ENCODE data around the gene PTPRS. TPM values are rescaled to one million over a fixed set of nuclear protein-coding genes. Genes with fewer than 3 reads are reported as not detected.
"Not testable (repeated sequence)": the region's sequence is repeated elsewhere in the genome, so short reads cannot be mapped to it uniquely, and the experiment has no call there.

Gene PTPRS
- 166 TPM for total RNA-seq

DNA sequence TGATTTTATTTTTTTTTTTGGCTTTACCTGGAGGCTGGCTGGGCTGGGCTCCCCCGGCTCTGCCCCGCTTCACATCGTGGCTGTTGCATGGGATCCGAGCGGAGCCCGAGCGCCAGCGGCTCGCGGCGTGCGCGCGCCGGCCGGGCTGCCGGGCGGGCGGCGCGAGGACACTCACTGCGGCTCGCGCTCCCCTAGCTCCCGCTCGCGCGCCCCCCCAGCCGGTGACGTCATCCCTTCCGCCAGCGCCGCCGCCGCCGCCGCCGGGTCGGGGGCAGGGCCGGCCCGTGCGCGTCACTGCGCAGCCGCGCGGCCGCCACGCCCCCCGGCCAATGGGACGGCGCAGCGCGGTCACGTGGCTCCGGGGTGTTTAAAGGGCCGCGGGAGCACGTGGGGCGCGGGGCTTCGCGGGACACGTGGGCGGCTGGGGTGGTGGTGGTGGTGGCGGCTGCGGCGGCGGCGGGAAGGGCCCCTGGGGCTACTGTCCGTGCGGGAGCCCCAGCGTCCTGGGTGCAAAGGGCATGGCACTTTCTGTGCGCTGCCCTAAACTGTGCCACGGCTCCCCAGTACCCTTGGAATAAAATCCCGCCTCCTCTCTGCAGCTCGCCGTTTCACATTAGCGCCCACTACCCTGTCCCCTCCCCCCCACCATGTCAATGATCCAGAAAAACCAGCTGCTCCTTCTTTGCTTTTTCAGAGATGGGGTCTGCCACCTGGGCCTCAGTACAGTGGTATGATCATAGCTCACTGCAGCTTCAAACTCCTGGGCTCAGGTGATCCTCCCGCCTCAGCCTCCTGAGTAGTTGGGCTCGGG lies at the start of gene PTPRS:
Gene PTPRS (minus strand): TSS at position 176 of the 811 bp plus-strand sequence. CDS start 54,672 bp downstream, outside the sequence.
- DNase-seq = peak; percentile 92

DNA sequence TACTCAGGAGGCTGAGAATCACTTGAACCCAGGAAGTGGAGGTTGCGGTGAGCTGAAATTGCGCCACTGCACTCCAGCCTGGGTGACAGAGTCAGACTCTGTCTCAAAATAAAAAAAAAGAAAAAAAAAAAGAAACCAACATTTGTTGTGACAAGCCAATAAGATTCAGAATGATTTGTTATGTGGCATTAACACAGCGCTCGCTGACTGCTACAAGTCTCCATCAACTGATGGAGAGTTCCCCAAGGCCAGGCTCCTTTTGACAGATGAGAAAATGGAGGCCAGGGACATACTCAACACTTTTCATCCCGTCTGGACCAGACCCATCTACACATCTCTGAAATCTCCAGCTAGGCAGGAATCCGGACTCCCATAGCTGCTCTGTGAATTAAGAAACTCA lies 48.7 kb upstream of the PTPRS start:
- DNase-seq = no peak

DNA sequence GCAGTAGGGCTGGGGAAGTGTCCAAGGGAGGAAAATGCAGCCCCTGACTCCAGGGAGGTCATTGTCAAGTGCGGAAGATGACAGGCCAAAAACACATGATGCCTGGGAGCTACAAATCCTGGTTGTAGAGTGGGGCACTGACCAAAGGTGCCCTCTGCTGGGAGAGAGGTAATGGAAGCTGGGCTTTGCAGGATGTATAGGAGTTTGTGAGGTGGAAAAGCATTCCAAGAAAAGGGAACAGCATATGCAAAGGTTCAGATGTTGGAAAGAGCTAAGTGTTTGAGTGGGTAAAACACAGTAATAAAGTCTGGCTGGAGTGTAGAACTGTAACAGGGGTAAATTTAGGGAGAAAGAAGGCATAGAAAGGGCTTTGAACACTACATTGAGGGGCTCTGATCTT lies 46.9 kb upstream of the PTPRS start:
- no peak for DNase-seq

DNA sequence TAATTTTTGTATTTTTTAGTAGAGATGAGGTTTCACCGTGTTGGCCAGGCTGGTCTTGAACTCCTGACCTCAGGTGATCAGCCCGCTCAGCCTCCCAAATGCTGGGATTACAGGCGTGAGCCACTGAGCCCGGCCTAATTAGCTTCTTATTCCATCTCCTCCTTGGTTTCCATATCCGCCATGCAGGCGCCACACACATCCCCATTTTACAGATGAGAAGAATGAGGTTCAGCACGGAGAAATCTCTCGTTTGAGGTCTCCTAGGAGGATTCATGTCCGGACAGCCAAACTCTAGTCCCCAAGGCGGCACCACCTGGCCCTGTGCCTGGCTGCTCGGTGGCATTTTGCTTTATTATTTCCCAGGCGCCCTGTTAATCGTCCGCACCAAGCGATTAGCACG lies 46.2 kb upstream of the PTPRS start:
- no peak for DNase-seq

DNA sequence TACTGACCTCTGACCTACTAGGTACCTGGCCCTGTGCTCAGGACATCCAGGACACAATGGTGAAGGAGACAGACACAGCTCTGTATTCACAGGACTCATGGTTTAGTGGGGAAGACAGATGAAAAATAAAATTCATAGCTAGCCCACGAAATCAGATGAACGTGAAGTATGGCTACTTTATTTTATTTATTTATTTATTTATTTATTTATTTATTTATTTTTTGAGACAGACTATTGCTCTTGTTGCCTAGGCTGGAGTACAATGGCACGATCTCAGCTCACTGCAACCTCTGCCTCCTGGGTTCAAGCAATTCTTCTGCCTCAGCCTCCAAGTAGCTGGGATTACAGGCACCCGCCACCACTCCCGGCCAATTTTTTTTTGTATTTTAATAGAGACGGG lies 40.6 kb upstream of the PTPRS start:
- DNase-seq = not testable (repeated sequence)

DNA sequence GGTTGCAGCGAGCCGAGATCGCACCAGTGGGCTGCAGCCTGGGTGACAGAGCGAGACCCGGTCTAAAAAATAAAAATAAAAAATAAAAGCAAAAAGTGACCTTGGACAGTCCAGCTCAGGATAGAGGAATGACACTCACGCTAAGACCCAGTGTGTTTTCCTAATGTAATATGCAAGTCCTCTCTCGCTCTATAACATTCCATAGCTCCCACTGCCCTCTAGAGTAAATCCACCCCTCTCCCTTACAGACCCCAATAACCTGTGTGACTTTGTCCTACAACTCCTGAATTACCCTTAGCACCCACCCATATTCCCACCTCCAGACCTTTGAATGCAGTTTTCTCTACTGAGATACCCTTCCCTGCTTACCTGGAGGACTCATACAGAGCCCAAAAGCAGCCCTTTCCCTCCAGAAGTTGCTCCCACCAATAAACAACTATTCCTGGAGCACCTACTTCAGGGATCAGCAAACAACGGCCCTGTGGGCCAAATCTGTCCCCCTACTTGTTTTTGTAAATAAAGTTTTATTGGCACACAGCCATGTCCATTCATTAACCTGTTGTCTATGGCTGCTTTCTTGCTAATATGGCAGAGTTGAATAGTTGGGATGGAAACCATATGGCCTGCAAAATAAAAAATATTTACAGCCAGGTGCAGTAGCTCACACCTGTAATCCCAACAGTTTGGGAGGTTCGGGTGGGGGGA lies 39.8 kb upstream of the PTPRS start:
- DNase-seq = no peak

DNA sequence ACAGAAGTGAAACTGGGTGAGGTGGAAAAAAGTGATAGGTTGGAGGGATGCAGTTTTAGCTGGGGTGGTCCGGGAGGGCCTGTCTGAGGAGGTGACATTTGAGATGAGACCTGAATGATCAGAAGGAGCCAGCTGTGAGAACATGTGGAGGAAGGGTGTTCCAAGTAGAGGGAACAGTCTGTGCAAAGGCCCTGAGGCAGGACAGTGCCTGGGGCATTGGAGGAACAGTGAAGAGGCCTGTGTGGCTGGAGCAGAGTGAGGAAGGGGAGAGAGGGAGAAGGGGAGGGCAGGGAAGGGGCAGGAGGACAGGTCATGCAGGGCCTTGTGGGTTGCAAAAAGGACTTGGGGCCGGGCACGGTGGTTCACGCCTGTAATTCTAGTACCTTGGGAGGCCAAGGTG lies 36.3 kb upstream of the PTPRS start:
- no peak for DNase-seq

DNA sequence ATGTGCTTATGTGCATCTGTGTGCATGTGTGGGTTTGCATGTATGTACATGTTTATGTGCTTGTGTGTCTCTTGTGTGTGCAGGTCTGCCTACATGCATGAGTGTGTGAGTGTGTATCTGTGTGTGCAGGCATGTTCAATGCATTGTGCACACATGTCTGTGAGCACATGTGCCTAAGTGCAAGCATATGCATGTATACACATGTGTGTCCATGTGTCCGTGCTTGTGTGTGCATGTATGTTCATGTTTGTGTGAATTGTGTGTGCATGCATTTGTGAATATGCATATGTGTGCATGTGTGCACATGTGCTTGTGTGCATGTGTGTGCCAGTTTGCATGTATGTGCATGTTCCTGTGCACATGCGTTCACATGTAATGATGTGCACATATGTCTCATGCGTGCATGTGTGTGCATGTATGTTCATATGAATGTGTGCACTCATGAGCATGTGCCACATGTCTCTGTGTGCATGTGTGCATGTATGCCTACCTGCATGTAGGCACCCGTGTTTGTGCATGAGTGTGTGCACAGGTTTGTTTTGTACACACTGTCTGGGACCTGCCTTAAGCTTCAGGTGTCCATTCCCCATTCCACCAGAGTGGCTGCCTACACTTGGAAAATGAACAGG lies 32.1 kb upstream of the PTPRS start:
- DNase-seq = no peak

DNA sequence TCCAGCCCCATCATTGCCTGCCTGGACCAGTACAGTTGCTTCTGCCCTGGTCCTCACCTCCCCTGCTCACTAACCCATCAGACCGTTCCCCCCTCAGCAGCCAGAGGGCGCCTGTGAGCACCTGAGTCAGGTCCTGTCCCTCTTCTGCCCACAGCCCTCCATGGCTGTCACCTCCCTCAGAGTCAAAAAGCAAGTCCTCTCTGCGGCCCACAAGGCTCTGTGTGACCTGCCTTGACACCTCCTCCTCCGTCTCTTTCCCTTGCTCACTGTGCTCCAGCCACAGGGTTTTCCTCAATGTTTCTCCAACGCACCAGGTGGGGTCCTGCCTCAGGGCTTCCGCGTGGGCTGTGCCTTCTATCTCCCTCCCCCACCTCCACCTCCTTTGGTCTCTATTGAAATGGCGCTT lies 29.4 kb upstream of the PTPRS start:
- peak; percentile 54 for DNase-seq

DNA sequence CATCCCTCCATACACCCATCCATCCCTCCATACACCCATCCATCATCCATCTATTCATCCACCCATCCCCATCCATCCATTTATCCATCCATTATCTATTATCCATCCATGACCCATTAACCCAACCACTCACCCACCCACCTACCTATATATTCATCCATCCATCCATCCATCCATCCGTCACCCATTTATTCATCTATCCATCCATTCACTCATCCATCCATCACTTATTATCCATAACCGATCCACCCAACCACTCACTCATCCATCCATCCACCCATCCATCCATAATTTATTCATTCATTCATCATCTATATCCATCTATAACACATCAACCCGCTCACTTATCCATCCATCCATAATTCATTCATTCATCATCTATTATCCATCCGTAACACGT lies 28.7 kb upstream of the PTPRS start:
- no peak for DNase-seq

DNA sequence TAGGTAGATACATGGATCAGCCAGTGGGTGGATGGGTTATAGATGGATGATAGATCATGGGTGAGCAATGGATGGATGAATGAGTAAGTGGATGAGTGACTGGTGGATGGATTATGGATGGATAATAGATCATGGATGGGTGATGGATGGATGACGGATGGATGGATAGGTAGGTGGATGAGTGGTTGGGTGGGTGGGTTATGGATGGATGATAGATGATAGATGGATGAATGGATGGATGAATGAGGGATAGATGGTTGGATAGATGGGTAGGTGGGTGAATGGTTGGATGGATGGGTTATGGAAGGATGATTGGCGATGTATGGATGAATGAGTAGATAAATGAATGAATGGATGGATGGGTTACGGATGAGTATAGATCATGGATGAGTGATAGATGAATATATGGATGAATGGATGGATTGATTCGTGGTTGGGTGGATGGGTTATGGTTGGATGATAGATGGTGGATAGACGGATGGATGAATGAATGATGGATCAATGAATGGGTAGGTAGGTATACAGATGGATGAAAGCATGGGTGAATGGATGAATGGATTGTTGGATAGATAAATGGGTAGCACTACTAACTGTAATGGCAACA lies 27.0 kb upstream of the PTPRS start:
- no peak for DNase-seq

DNA sequence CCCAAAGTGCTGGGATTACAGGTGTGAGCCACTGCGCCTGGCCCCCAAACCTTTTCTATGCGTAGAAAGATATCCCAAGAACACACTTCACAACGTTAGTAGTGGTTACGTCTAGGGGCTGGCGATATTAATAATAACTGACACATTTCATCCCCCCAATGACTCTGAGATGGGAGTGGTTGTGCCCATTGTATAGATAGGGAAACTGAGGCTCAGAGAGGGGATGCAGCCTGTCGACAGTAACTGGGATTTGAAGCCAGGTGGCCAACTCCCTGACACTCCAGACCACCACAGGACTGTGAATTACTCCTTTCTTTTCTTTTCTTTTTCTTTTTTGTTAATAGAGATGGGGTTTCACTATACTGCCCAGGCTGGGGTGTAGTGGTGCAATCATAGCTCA lies 25.3 kb upstream of the PTPRS start:
- no peak for DNase-seq

DNA sequence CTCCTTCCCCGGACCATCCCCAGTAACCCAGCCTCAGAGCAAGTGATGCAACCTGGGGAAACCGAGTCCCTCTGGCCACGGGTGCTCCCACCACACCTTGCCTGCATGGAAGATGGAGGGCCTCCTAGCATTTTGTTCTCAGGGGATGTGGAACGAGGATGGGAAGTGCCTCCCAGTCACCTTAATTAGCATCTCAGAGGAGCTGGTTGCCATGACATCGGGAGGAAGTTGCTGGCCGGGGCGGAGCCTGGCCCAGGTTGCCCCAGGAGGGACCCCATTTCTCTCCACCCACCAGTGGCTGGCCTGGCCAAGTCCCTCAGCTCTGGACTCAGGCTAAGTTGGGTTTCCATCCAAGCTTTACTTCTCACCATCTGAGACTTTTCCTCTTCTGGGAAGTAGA lies 24.1 kb upstream of the PTPRS start:
- no peak for DNase-seq

DNA sequence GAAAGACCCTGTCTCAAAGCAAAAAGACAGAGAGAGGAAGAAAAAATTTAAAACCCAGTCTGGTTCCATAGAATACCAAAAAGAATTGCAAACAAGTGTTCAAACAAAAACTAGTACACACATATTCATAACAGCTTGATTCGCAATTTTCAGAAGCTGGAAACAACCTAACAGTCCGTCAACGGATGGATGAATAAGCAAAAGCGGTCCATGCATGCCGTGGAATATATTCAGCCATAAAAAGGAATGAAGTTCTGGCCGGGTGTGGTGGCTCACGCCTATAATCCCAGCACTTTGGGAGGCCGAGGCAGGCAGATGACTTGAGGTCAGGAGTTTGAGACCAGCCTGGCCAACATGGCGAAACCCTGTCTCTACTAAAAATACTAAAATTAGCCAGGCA lies 21.2 kb upstream of the PTPRS start:
- not testable (repeated sequence) for DNase-seq

DNA sequence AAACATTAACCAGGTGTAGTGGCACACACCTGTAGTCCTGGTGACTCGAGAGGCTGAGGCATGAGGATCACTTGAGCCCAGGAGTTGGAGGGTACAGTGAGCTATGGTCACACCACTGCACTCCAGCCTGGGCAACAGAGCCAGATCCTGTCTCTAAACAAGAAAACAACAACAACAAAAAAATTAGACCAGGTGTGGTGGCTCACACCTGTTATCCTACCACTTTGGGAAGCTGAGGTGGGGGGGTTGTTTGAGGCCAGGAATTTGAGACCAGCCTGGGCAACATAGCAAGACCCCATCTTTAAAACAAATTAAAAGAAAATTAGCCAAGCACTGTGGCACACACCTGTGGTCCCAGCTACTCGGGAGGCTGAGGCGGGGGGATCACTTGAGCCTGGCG lies 20.8 kb upstream of the PTPRS start:
- DNase-seq = no peak

DNA sequence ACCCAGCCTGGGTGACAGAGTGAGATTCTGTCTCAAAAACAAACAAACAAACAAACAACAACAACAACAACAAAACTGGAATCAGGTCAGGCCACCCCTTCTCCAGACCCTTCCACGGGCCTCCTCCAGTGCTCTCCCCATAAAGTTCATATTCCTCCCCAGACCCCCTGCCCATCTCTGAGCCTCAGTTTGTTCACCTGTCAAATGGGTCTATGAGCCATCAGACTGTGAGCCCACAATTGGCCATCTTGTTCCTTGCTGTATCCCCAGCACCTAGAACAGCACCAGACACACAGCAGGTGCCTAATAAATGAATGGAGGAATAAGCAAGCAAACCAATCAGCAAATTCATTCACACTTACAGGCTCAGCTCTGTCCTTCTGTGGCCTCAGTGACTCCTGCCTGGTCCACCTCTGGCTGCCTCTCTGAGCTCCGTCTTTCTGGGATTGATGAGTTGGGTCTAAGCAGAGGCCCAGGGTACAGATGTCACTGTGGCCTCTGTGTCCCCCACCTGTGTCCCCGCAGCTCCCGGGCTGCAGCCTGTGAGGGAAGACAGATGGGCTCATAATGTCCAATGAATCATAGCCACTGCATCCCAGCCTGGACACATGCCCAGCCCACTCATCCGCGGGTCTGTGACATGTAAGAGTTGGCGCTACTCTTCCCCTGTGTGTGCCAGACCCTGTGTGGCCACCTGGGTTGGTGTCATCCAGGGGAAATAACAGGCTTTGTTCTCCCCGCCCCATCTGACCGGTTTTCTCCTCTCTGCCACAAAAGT lies 19.6 kb upstream of the PTPRS start:
- no peak for DNase-seq

DNA sequence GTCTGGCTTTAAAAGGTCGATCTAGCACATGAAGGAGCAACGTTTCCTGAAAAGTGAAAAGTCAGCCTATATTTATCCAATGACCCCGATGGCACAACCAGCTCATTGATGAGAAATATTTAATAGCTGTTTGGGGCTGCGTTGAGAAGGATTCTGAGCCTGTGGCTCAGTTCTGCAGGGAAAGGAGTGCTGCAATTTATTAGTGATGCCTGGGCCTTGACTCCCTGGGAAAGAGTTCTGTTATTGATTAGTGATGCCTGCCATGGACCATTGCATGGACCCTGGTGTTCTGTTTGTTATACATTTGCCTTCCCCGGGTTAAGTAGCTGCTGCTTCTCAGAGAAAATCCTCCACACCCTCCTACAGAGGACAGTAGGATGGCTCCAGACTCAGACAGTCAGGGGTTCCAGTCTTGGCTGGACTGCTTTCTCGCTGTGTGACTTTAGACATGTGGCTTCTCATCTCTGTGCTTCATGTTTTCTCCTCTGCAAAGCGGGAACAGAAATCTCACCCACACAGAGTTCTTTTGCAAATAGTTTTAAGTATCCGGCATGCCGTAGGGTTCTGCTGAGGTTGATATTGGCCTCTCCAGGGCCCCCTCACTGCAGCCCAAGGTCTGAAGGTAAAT lies 17.7 kb upstream of the PTPRS start:
- DNase-seq = no peak

DNA sequence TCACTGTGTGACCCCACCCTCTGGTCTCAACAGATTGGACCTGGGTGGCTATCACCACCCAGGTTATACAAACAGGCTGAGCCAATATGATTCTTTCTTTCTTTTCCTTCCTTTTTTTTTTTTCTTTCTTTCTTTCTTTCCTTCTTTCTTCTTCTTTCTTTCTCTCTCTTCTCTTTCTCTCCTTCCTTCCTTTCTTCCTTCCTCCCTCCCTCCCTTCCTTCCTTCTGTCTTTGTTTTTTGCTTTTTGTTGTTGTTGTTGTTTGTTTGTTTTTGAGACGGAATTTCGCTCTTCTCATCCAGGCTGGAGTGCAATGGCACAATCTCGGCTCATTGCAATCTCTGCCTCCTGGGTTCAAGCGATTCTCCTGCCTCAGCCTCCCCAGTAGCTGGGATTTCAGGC lies 17.0 kb upstream of the PTPRS start:
- no peak for DNase-seq

DNA sequence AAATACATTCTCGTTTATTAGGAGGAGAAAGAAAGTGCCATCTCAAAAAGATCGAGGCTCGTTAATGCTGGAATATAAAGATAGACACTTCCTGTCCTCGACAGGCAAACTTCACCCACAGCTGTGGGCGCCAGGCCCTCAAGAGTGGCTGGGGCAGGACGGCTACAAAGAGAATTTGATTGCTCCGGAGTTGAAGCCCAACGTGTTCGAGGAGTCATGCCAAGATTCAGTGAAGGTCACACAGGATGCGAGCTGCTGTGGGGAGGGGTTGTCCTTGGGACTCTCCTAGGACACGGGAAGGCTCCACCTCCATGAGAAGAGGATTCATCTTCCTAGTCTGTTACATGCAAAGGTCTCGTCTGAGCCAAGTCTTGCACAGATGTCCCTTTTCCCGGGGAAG lies 16.3 kb upstream of the PTPRS start:
- no peak for DNase-seq

DNA sequence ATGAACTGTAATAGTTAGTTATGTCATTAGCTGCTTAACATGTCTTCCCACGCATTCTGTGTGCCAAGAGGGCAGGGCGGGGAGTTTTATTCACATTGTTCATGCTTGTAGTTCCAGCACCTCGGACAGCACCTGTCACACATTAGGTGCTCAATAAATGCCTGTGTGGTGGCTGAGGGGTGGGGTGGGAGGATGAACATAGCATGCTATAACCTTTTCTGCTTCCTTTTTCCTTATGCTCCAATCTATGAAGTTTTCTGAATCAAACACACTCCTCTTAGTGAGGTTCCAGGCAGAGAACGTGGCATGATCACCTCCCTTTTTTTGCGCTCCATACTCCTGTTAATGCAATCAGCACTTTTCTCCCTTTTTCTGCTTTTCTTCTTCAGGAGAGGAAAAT lies 15.8 kb upstream of the PTPRS start:
- DNase-seq = no peak

DNA sequence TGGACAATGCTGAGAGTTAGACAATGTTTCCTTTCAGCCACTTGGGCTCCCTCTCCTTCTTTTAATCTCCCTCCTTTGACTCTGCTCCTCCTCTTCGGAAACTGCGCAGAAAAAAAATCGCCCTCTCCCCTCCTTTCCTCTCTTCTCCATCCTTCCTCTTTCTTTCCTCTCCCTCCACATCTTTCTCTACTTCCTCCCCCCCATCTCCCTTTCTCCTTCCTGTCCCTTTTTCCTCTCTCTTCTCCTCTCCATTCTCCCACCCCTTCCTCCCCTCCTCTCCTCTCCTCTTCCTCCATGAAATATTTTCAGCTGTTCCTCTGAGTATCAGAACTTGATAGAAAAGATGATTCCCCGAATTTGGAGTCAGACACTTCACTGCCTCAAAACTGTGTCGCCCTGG lies 15.1 kb upstream of the PTPRS start:
- no peak for DNase-seq

DNA sequence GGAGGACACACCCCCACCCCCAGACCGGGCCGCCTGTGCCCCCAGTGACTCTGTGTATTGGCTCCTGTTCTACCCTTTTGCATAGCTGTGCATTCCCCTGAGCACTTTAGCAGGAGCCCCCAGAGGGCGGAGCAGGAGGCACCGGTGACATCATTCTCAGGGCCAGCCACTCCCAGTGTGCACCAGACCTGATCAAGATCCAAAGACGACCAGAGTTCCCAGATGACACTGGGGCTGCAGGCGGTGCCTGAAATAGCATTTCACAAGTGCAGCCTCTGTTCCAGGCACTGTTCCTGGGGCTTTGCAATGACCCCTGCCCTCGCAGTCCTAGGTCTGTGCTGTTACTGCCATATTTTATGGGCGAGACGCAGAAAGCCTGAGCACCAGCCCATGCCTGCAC lies 14.5 kb upstream of the PTPRS start:
- no peak for DNase-seq
